ENCODE data around the gene SDK1.
"Not testable (repeated sequence)": the region's sequence is repeated elsewhere in the genome, so short reads cannot be mapped to it uniquely, and the experiment has no call there.

Gene SDK1

GRCh38 chr7:4221043-4221442 is 920.0 kb downstream of the SDK1 start:
- no peak for DNase-seq

- no peak for DNase-seq
Observed at GRCh38 chr7:4222676-4223075, 921.6 kb downstream of the SDK1 start.

- DNase-seq: no peak
Observed at GRCh38 chr7:4225361-4225771, 924.3 kb downstream of the SDK1 start.

- DNase-seq: no peak
Observed at GRCh38 chr7:4225881-4226523, 925.0 kb downstream of the SDK1 start.

GRCh38 chr7:4226524-4226882 is 925.5 kb downstream of the SDK1 start:
- DNase-seq: no peak

GRCh38 chr7:4227105-4228010 is 926.3 kb downstream of the SDK1 start:
- DNase-seq: no peak

- DNase-seq: no peak
Observed at GRCh38 chr7:4230352-4230751, 929.3 kb downstream of the SDK1 start.

- no peak for DNase-seq
Observed at GRCh38 chr7:4233146-4233545, 932.1 kb downstream of the SDK1 start.

GRCh38 chr7:4233621-4234497 is 932.8 kb downstream of the SDK1 start:
- DNase-seq: no peak

GRCh38 chr7:4234498-4234855 is 933.4 kb downstream of the SDK1 start:
- no peak for DNase-seq

GRCh38 chr7:4234886-4235285 is 933.8 kb downstream of the SDK1 start:
- DNase-seq: no peak

- DNase-seq: no peak
Observed at GRCh38 chr7:4235596-4235995, 934.5 kb downstream of the SDK1 start.

GRCh38 chr7:4236389-4236788 is 935.3 kb downstream of the SDK1 start:
- no peak for DNase-seq

- not testable (repeated sequence) for DNase-seq
Observed at GRCh38 chr7:4236873-4237272, 935.8 kb downstream of the SDK1 start.

GRCh38 chr7:4237296-4238235 is 936.5 kb downstream of the SDK1 start:
- DNase-seq: no peak

GRCh38 chr7:4238861-4239260 is 937.8 kb downstream of the SDK1 start:
- DNase-seq: no peak

GRCh38 chr7:4240042-4240441 is 939.0 kb downstream of the SDK1 start:
- no peak for DNase-seq

GRCh38 chr7:4240520-4241303 is 939.7 kb downstream of the SDK1 start:
- no peak for DNase-seq

- no peak for DNase-seq
Observed at GRCh38 chr7:4241304-4241612, 940.2 kb downstream of the SDK1 start.

- DNase-seq: no peak
Observed at GRCh38 chr7:4241791-4242190, 940.7 kb downstream of the SDK1 start.

GRCh38 chr7:4242706-4243105 is 941.7 kb downstream of the SDK1 start:
- no peak for DNase-seq

- DNase-seq: no peak
Observed at GRCh38 chr7:4244041-4244440, 943.0 kb downstream of the SDK1 start.

Measured in stimulated activated CD4-positive, alpha-beta T cell treated with anti-CD3 and anti-CD28 coated beads, Interleukin-4, amount 100 ng/mL, for 4 hours (primary cell).